GM12801 (cell line): ENCODE results near the gene ATP2B1.

Source experiments
- TF ChIP-seq, protein P1 (sequence below): IDR thresholded peaks from one replicate; pipeline ENCODE4 v1.5.1; 2011; ENCODE audit warnings: control low read depth; ENCODE audit not compliant: insufficient read length; ENCODE audit errors: extremely low read depth

ATP2B1 gene

GRCh38 chr12:89676930-89677329, 31.7 kb downstream of the ATP2B1 start:
- TF ChIP-seq, protein P1, sequence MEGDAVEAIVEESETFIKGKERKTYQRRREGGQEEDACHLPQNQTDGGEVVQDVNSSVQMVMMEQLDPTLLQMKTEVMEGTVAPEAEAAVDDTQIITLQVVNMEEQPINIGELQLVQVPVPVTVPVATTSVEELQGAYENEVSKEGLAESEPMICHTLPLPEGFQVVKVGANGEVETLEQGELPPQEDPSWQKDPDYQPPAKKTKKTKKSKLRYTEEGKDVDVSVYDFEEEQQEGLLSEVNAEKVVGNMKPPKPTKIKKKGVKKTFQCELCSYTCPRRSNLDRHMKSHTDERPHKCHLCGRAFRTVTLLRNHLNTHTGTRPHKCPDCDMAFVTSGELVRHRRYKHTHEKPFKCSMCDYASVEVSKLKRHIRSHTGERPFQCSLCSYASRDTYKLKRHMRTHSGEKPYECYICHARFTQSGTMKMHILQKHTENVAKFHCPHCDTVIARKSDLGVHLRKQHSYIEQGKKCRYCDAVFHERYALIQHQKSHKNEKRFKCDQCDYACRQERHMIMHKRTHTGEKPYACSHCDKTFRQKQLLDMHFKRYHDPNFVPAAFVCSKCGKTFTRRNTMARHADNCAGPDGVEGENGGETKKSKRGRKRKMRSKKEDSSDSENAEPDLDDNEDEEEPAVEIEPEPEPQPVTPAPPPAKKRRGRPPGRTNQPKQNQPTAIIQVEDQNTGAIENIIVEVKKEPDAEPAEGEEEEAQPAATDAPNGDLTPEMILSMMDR: no peak

DNA sequence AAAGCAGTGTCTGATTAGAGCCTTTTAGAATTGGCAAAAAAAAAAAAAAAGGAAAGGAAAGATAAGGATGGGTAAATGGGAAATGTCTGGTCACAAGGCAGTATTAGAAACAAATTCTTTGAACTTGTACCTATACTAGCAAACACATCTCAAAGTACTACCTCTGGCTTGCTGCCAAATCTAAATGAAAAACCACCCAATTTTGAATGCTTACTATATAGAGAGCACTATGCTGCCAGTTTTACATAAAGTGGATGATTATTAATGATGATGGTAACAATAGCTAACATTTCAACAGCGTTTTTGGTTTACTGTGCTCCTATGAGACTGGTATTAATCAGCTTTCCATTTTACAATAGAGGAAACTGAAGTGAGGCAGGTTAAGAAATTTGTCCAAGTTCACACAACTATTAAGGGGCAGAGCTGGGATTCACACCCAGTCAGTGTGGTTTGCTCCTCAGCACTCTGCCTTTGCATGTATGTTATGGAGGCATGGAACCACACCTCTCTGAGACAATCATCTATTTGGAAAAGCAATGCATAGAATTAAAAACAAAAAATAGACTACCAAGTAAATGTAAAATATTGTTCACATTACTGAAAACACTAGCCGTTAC, 34.2 kb downstream of the ATP2B1 start:
- TF ChIP-seq, protein P1: no peak

DNA sequence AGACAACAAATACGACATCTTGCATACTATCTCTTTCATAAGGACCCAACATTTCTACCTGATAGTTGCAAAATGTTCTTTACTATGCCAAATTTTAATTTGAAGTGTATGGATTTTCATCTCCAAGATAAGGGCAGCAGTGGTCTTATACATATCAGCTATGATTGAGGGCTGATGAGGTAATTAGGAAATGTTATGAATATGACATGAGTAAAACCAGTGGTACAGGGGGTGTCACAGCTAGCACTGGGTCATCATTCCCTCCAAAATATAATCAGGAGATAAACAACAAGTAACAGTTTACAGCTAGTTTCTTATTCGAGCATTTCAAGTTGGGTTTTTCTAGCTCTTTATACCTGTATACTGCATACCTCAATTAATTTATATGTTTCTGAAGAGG, 35.0 kb downstream of the ATP2B1 start:
- TF ChIP-seq, protein P1: no peak

DNA sequence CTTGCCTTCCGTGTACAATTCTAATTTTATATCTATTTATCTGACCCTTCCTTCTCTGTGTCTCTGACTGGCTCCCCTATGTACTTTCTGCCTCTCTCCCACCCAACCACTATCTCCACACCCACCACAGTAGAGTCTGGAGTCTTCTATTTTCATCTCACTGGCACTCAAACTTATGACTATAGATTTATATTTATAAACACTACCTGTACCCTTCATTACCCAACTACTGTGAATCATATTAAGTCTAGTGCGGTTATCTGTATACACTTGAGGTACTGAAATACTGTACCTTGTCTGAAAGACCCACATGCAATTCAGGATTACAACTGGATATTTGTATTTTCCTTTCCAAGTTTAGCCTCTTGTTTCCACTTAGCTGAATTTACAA, 36.1 kb downstream of the ATP2B1 start:
- TF ChIP-seq, protein P1: no peak

- TF ChIP-seq, protein P1: no peak
Observed at GRCh38 chr12:89671469-89671868, 37.2 kb downstream of the ATP2B1 start.

DNA sequence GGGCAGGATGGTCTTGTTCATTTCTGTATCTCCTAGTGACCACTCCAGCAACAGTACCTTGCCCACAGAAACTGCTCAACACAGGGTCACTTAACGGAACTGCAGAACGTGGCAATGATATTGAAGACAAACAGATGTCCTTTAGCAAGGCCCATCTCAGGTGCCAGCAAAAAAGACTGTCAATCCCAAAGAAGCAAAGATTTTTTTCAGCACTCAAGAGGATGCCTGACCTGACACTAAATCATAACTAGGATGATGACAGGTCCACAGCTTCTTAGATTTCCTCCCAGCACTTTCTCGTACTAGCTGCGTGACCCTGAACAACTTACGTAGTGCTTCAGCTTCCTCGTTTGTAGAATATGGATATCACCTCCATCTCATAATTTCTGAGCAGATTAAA, 39.4 kb downstream of the ATP2B1 start:
- TF ChIP-seq, protein P1: no peak

DNA sequence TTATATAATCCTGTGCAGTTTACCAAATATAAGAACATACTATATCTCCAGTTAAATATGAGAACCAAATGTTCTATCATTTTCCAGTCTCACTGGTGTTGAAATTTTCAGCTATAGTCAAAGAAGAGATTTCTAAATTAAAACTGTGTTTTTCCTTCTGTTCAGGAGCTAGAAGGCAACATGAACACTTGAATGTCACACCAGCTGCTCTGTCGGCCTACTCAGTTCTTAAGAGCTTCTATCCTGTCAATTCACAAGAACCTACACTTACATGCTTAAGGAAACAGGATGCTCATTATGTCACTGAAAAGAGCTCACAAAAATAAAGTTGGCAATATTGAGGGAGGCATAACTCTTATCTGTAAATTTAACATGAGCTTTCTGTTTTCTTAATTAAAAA, 43.1 kb downstream of the ATP2B1 start:
- TF ChIP-seq, protein P1: no peak
